ENCODE data around the gene C3orf85. TPM values are rescaled to one million over a fixed set of nuclear protein-coding genes. Genes with fewer than 3 reads are reported as not detected.

Gene C3orf85
- total RNA-seq, 2 donors from 2014 or later = 14.3 to 31.9 TPM

GRCh38 chr3:109140318-109140717, 3.8 kb downstream of the C3orf85 start:
- DNase-seq (no peak), ATAC-seq (no peak)
- intact Hi-C loops (cut with DNase I, micrococcal nuclease) = no loop called here

- intact Hi-C loops (cut with DNase I, micrococcal nuclease) = no loop called here
- DNase-seq = no peak
- ATAC-seq = no peak
Measured at GRCh38 chr3:109143646-109144045, 7.1 kb downstream of the C3orf85 start.

DNA sequence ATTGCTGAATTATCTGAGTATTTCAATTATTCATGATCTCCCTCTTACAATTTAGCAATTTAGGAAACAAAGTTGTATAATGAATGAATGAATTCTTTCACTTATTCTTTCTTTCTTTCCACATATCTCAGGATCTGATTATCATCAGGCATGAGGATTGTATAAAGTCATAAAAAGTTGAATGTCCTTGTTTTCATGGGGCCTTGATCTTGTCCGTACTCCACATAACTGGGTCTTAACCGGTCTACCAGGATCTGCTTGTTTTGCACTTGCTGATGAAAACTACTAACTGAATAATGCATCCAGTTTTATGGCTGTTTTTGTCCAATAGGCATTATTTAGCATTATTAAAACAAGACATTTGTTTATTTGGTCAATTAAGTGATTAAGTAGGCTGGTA, 12.6 kb downstream of the C3orf85 start:
- ATAC-seq (peak; percentile 50), DNase-seq (no peak)
- intact Hi-C loops (cut with DNase I, micrococcal nuclease) = no loop called here

DNA sequence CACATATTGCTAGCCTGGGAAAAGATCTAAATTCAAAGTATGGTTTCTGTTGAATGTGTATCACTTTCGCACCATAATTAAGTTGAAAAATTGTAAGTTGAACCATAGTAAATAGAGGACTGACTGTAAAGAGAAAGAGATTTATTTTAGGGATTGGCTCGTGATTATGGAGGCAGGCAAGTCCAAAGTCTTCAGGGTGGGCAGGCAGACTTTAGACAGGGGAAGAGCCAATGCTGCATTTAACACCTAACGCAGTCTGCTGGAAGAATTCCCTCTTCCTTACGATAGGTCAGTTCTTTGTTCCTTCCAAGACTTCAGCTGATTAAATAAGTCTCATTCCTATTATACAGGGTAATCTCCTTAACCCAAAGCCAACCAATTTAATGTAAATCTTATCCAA, 15.8 kb downstream of the C3orf85 start:
- ATAC-seq (peak; percentile 77), DNase-seq (peak in 1 of 2 donors; percentile 20)
- intact Hi-C loops (cut with DNase I, micrococcal nuclease) = no loop called here

DNA sequence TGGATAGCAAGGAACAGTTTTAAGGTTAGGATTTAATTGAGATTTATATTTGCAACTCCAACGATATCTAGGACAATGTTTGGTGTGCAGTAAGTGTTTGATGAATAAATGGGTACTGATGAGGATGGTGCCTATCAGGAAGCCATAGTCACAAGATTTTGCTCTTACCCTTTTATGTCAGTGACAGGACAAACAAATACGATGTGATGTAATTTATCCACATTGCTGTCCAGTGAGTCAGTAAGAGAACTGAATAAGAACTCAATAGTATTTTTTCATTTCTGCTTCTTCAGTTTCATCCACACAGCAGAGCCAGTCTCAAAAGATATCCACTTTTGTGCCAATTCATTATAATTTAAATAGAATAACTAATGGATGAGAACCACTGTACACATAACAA, 18.5 kb downstream of the C3orf85 start:
- ATAC-seq (no peak), DNase-seq (no peak)
- intact Hi-C loops (cut with DNase I, micrococcal nuclease) = no loop called here

GRCh38 chr3:109155828-109156227, 19.3 kb downstream of the C3orf85 start:
- ATAC-seq (peak; percentile 86), DNase-seq (no peak)
- intact Hi-C loops (cut with DNase I, micrococcal nuclease) = no loop called here

GRCh38 chr3:109161487-109162123, 25.1 kb downstream of the C3orf85 start:
- ATAC-seq (peak; percentile 95), DNase-seq (no peak)
- intact Hi-C loops (cut with DNase I, micrococcal nuclease) = no loop called here

- intact Hi-C loops (cut with DNase I, micrococcal nuclease) = no loop called here
- no peak for ATAC-seq
- DNase-seq = no peak
Measured at GRCh38 chr3:109165905-109166304, 29.4 kb downstream of the C3orf85 start.

GRCh38 chr3:109171479-109171878, 35.0 kb downstream of the C3orf85 start:
- intact Hi-C loops (cut with DNase I, micrococcal nuclease) = no loop called here
- no peak for DNase-seq
- no peak for ATAC-seq

GRCh38 chr3:109175411-109175810, 38.9 kb downstream of the C3orf85 start:
- no peak for ATAC-seq
- intact Hi-C loops (cut with DNase I, micrococcal nuclease) = no loop called here
- DNase-seq = no peak

- intact Hi-C loops (cut with DNase I, micrococcal nuclease) = no loop called here
- ATAC-seq = no peak
- no peak for DNase-seq
Measured at GRCh38 chr3:109176726-109177125, 40.2 kb downstream of the C3orf85 start.

GRCh38 chr3:109177908-109178307, 41.4 kb downstream of the C3orf85 start:
- intact Hi-C loops (cut with DNase I, micrococcal nuclease) = no loop called here
- ATAC-seq (no peak), DNase-seq (no peak)

DNA sequence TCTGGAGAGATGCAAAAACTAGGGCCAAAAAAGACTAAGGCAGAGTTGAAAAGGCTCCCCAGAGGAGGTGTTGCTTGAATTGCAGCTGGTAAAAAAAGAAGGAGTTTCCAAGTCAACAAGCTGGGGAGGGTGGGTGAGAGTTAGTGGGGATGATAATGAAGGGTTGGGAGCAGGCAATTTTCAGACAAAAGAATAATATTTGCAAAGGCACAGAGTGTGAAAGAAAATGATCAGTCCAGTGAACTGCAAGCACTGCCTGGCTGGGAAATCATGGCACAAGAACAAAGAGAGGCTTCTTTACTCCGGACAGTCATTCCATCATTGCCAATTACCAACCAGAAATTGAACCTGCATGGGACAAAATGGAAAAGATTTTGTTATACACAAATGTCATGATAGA, 42.2 kb downstream of the C3orf85 start:
- DNase-seq (no peak), ATAC-seq (no peak)
- intact Hi-C loops (cut with DNase I, micrococcal nuclease) = no loop called here

DNA sequence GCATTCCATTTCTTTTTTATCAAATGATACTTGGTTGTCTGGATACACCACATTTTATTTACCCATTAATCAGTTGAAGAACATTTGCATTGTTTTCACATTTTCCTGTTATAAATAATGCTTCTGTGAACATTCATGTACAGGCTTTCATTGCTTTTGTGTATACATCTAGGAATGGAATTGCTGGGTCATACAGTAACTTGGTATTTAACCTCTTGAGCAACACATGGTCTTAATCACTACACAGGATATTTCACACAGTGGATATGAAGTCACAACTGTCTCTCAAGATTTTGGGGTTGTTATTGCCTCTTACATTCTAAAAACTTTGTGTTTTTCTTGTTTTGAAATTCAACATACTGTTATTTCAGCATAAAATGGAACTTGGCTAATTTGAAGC, 48.2 kb downstream of the C3orf85 start:
- ATAC-seq = no peak
- no peak for DNase-seq
- intact Hi-C loops (cut with DNase I, micrococcal nuclease) = no loop called here

DNA sequence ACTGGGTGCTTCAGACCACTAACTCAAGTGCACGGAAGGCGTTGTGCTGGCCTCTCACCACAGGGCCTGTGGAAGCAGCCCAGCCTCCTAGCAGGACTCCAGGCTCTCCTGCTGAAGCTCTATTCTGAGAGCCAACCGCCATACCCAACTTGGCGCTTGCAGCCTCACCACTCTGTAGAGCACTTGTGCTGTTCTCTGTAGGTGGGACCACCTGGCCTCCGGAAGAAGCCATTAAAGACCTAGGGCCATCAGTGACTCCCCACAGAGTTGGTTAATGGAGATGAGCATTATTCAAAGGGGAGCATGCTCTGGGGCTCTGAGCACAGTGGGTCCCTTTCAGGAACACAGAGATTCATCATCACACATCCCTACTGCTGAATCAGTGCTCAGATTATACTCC, 50.9 kb downstream of the C3orf85 start:
- no peak for DNase-seq
- intact Hi-C loops (cut with DNase I, micrococcal nuclease) = no loop called here
- no peak for ATAC-seq

GRCh38 chr3:109188741-109189140, 52.2 kb downstream of the C3orf85 start:
- intact Hi-C loops (cut with DNase I, micrococcal nuclease) = no loop called here
- DNase-seq = no peak
- ATAC-seq = no peak

GRCh38 chr3:109191421-109191820, 54.9 kb downstream of the C3orf85 start:
- intact Hi-C loops (cut with DNase I, micrococcal nuclease) = no loop called here
- ATAC-seq (no peak), DNase-seq (no peak)

- intact Hi-C loops (cut with DNase I, micrococcal nuclease) = no loop called here
- DNase-seq (no peak), ATAC-seq (no peak)
Measured at GRCh38 chr3:109195815-109196214, 59.3 kb downstream of the C3orf85 start.
